ENCODE measurements around the gene USPL1. TPM values are rescaled to one million over a fixed set of nuclear protein-coding genes. Genes with fewer than 3 reads are reported as not detected.

Gene USPL1
- total RNA-seq, 4 donors from 2014 or later = 8.4 to 19.1 (median 10.6) TPM

DNA sequence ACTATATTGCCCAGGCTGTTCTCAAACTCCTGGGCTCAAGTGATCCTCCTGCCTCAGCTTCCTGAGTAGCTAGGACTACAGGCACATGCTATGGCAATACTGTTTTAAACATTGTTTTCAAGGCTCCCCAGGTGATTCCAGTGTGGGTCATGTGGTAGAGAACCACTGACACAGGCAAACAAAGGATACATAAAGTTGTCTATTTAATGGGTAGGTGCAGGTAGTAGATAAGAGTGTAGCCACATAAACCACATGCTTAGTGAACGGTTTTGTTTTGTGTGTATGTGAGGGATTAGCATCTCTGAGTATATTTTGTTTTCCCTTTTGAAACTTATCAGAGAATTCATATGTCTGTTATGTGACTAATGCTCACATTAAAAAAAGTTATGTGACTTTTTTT, 36.7 kb downstream of the USPL1 start:
- peaks cover 0 to 98% (median 17%) of the 10 kb centered on the region in 3 donors for H3K36me3 ChIP-seq
- H3K9me3 ChIP-seq = no peaks in the 10 kb centered on the region
- intact Hi-C loops (cut with DNase I) = no loop called here
- H3K27me3 ChIP-seq = no peaks in the 10 kb centered on the region
- no peak for TF ChIP-seq POLR2A (IDR thresholded peaks at IDR 0.05)
- TF ChIP-seq, protein P1, sequence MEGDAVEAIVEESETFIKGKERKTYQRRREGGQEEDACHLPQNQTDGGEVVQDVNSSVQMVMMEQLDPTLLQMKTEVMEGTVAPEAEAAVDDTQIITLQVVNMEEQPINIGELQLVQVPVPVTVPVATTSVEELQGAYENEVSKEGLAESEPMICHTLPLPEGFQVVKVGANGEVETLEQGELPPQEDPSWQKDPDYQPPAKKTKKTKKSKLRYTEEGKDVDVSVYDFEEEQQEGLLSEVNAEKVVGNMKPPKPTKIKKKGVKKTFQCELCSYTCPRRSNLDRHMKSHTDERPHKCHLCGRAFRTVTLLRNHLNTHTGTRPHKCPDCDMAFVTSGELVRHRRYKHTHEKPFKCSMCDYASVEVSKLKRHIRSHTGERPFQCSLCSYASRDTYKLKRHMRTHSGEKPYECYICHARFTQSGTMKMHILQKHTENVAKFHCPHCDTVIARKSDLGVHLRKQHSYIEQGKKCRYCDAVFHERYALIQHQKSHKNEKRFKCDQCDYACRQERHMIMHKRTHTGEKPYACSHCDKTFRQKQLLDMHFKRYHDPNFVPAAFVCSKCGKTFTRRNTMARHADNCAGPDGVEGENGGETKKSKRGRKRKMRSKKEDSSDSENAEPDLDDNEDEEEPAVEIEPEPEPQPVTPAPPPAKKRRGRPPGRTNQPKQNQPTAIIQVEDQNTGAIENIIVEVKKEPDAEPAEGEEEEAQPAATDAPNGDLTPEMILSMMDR (IDR thresholded peaks at IDR 0.05) = no peak
- WGBS, 2 donors = 68 to 73% methylated on average over 1 of the region's 1 CpG
- DNase-seq = no peak
- peaks cover 0 to 5% (median 0%) of the 10 kb centered on the region in 3 donors for H3K4me1 ChIP-seq
- no peak overlapping the region for H3K27ac ChIP-seq
- H3K4me3 ChIP-seq = no peak overlapping the region

DNA sequence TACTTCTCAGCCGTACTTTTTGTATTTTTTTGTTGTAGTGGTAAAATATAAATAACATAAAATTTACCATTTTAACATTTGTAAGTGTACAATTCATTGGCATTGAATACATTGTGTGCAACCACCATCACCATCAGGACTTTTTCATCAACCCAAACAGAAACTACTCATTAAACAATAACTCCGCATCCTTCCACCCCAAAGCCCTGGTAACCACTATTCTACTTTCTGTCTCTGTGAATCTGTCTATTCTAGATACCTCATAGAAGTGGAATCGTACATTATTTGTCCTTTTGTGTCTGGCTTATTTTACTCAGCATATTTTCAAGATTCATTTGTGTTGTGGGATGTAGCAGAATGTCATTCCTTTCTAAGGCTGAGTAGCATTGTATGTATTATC, 38.5 kb downstream of the USPL1 start:
- Histone ChIP-seq H3K4me1 (peaks cover 0 to 13% (median 0%) of the 10 kb centered on the region in 3 donors), H3K9me3 (no peaks in the 10 kb centered on the region), H3K27ac (no peak overlapping the region), H3K4me3 (no peak overlapping the region), H3K36me3 (peaks cover 0 to 88% (median 11%) of the 10 kb centered on the region in 3 donors), H3K27me3 (no peaks in the 10 kb centered on the region)
- no peak for DNase-seq
- intact Hi-C loops (cut with DNase I) = no loop called here
- no peak for TF ChIP-seq POLR2A (IDR thresholded peaks at IDR 0.05)
- TF ChIP-seq, protein P1 (IDR thresholded peaks at IDR 0.05) = no peak
- WGBS, 2 donors = 83 to 91% methylated on average over 3 of the region's 3 CpGs

DNA sequence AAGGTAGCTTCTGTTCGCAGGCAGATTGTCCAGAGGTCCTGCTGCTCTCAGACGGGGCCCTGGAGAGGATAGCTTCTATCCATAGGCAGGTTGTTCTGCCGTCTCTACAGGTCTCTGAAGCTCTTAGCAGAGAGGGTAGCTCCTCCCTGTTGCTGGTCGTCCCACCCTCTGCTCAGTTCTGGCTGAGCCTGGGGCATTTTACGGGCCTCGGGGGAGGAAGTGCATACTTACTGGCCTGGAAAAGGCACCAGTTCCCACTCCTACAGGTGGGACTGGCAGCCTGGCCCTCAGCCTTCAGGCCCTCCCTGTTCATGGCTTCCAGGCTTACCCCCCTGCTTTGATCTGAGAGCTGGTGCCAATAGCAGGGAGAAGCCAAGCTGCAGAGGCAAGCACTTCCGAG, 42.3 kb downstream of the USPL1 start:
- Histone ChIP-seq H3K27ac (peak overlapping the region in 2 of 4 donors; percentile 9 to 49), H3K27me3 (no peaks in the 10 kb centered on the region), H3K4me3 (no peak overlapping the region), H3K4me1 (peaks cover 0 to 18% (median 0%) of the 10 kb centered on the region in 3 donors), H3K9me3 (no peaks in the 10 kb centered on the region), H3K36me3 (peaks cover 0 to 52% (median 8%) of the 10 kb centered on the region in 3 donors)
- intact Hi-C loops (cut with DNase I) = no loop called here
- DNase-seq = no peak
- TF ChIP-seq, protein P1 (IDR thresholded peaks at IDR 0.05) = no peak
- WGBS, 2 donors = 20 to 92% methylated on average over 1 to 2 of the region's 7 CpGs

DNA sequence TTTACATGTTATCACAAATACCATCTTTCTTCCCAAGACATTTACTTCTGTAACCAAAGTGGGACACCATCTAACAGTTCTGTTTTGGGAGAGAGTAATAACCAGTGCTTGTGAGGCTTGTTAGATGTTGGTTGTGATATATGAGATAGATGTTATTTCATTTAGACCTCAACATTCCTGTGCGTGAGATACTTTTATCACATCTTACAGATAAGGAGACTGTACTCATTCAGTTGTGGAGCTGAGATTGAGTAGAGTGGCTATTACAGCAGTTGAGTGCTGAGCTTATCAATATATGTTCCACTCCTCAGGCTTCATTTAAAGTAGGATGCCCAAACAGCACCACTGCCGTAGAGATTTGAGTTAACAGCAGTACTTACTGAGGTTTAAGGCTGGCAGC, 43.1 kb downstream of the USPL1 start:
- H3K27me3 ChIP-seq = no peaks in the 10 kb centered on the region
- DNase-seq = no peak
- intact Hi-C loops (cut with DNase I) = no loop called here
- H3K4me1 ChIP-seq = peaks cover 0 to 18% (median 0%) of the 10 kb centered on the region in 3 donors
- H3K36me3 ChIP-seq = peaks cover 0 to 44% (median 8%) of the 10 kb centered on the region in 3 donors
- H3K4me3 ChIP-seq = no peak overlapping the region
- no peak overlapping the region for H3K27ac ChIP-seq
- H3K9me3 ChIP-seq = no peaks in the 10 kb centered on the region
- 80 to 90% methylated on average over 2 of the region's 2 CpGs for WGBS, 2 donors
- TF ChIP-seq, protein P1 (IDR thresholded peaks at IDR 0.05) = no peak
- TF ChIP-seq POLR2A (IDR thresholded peaks at IDR 0.05) = no peak

DNA sequence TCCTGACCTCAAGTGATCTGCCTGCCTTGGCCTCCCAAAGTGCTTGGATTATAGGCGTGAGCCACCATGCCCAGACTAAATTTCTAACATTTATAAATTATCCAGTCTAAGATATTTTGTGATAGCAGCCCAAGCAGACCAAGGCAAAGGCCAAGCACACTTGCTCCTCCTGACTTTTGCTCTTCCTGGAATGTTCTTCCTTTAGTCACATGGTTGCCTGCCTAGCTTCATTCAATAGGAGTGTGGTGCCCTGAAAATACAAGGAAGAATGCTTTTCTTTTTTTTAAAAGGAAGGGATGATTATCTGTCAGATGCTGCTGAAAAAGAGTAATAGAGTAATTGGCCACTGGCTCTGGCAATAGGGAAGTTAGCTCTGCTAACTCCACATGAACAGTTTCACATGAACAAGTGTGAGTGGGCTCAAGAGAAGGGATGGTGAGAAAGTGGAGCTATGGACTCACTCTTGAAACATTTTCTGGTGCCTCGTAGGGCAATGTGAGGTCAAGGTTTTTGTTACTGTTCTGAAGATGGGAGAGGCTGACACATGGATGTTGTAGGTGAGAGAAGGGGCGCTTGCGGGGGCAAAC, 47.1 kb downstream of the USPL1 start:
- H3K4me1 ChIP-seq = peaks cover 0 to 11% (median 0%) of the 10 kb centered on the region in 3 donors
- TF ChIP-seq, protein P1 (IDR thresholded peaks at IDR 0.05) = no peak
- no peak for TF ChIP-seq POLR2A (IDR thresholded peaks at IDR 0.05)
- peaks cover 0 to 4% (median 0%) of the 10 kb centered on the region in 3 donors for H3K36me3 ChIP-seq
- no peaks in the 10 kb centered on the region for H3K27me3 ChIP-seq
- intact Hi-C loops (cut with DNase I) = no loop called here
- H3K9me3 ChIP-seq = no peaks in the 10 kb centered on the region
- WGBS, 2 donors = 84 to 86% methylated on average over 4 of the region's 4 CpGs
- no peak overlapping the region for H3K27ac ChIP-seq
- no peak overlapping the region for H3K4me3 ChIP-seq
- DNase-seq = no peak

Measured in esophagus squamous epithelium (tissue), 5 donors.